NCI-H748 treated with DMSO at 0.1 percent for 48 hours (cell line): Measurements from ENCODE around the gene ZNF618.
"Not testable (repeated sequence)": the region's sequence is repeated elsewhere in the genome, so short reads cannot be mapped to it uniquely, and the experiment has no call there.

Experiments
- DNase-seq: peaks from one replicate; lab custom pipeline; 2025; lab: John Stamatoyannopoulos, UW

Gene ZNF618

GRCh38 chr9:114082763-114083412 lies 206.8 kb downstream of the ZNF618 start:
- DNase-seq: not testable (repeated sequence)

GRCh38 chr9:114083666-114084065 lies 207.6 kb downstream of the ZNF618 start:
- no peak for DNase-seq

- no peak for DNase-seq
Measured at GRCh38 chr9:114084282-114085073, 208.4 kb downstream of the ZNF618 start.

- DNase-seq: no peak
Measured at GRCh38 chr9:114085387-114085789, 209.3 kb downstream of the ZNF618 start.

DNA sequence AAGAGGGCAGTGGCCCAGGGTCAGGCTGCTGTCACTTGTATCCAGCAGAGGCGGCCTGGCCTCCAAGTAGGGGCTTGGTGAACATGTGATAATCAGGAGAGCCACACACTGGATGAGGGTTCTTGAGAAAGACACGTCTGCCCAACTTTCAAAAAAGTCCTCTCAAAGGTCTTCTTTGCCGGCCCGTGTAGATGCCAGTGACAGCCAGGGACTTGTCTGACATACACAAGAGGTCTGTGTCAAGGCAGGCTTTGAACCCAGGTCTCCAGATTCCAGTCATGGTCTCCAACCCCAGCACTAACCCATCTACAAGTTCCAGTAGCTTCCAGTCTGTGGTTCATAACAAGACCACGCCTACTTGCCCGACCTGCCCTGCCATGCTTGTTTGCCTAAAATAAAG lies 209.9 kb downstream of the ZNF618 start:
- no peak for DNase-seq

- DNase-seq: no peak
Measured at GRCh38 chr9:114086607-114087006, 210.5 kb downstream of the ZNF618 start.

DNA sequence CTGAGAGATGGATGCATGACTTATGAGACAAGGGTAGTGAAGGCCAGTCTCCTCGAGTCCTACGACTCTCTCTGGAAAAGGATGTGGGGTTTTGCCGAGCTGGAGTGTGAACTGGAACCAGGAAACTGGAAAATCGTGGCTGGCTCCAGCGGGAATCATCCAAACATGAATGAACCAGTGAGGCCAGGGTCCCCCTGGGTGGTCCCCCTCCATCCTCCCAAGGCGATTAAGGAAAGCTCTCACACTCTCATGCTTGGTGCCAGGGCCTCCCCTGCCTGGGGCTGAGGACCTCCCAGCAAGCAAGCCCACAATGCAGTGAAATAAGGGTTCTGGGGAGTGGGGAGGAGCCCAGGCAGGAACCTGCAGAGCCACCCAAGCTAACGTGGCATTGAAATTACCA lies 211.6 kb downstream of the ZNF618 start:
- DNase-seq: no peak

DNA sequence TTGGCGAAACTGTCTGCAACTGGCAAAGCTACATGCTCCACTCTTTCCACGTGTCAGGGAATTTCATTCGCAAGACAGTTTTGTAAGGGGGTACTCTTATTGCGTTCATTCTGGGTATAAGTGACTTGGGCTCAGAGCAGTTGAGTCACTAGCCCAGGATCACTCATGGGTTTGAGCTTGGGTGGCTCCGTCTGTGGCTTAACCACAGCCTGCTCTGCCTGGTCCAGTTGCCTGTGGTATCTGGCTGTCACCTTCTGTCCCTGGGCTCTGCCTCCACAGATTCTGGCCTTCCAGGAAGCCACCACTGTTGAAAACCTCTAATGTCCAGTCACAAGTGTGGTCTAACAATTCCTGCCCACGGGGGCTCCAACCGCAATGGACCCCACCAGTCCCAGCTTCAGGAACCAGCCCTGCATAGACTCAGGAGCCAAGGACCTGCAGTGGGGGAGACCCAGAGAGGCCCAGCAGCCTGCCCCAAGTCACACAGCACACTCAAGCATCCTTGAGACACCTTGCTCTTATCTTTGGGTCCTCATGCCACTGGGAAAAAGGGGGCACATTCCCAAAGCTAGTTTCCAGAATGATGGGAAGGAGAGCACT lies 212.6 kb downstream of the ZNF618 start:
- no peak for DNase-seq

- DNase-seq: no peak
Measured at GRCh38 chr9:114089206-114089840, 213.2 kb downstream of the ZNF618 start.

DNA sequence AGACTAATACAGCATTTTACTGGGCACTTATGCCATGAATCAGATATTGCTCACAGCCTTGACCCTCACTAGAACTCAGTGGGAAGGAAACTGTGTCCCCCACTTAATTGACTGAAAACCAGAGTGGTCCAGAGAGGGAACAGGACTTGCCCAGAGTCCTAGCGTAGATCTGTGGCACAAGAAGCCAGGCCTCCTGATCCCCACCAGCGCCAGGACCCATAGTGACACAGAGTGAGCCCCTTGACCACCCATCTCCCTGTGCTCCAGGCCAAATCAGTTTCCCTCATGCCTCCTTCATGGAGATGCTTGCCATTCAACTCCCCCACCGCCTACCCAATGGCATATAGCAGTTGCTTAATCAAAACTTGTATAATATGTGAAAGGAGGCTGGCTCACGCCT lies 214.7 kb downstream of the ZNF618 start:
- no peak for DNase-seq

DNA sequence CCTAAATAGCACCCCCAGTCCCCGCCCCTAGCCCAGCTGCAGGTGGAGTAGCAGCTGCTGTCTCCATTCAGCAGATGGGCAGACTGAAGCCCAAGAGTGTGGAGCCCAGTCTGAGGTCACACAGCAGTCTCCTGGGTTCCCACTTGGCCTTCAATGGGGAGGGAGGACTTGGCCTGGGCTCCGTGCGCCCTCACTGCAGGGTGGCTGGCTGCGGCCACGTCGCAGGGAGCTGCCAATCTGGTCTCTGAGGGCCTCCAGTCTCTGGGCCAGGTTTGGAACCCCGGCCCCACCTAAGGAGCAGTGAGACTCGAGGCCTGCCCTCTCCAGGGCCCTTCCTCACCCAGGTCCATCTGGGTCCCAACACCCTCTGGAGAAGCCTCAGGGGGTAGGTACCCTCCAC lies 215.6 kb downstream of the ZNF618 start:
- no peak for DNase-seq

DNA sequence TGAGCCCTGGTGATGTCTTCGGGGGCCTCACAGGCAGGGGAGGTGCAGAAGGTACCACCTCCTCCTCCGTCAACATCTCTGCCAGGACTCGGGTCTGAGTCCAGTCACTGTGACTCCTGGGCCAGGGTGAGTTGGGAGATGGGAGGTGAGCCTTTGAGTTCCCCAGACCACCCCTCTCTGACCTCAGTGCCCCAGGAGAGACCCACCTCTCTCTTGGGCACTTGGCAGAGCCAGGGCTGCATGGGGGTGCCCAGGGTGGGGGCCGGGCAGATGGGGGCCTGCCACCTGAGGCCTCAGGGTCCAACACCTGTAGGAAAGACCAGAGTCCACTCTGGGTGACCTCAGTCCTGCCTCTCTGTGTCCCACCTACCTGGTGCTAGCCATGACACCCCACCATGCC lies 216.2 kb downstream of the ZNF618 start:
- DNase-seq: no peak

DNA sequence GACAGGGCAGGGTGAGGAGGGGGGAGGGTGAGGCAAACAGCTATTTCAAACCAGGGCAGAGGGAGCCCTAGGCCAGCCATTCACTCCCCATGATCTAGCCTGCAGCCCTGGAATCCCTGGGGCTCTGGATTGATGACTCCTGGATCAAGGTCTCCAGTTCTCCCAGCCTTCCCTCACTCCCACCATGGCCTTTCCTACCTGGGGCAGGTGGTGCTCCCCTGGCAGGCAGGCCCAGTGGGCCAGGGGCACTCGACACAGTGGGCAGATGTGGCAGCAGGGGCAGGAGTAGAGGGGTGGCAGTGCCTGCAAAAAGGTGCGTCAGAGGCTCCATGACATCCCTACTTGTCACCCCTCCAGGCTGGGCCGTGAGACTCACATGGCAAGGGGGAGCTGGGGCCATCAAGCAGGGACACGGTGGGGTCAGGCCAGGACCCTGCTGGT lies 216.9 kb downstream of the ZNF618 start:
- DNase-seq: no peak

- no peak for DNase-seq
Measured at GRCh38 chr9:114093761-114094505, 217.8 kb downstream of the ZNF618 start.

GRCh38 chr9:114094971-114095370 lies 218.9 kb downstream of the ZNF618 start:
- no peak for DNase-seq

- no peak for DNase-seq
Measured at GRCh38 chr9:114096041-114096511, 220.0 kb downstream of the ZNF618 start.

GRCh38 chr9:114096866-114097612 lies 220.9 kb downstream of the ZNF618 start:
- no peak for DNase-seq

DNA sequence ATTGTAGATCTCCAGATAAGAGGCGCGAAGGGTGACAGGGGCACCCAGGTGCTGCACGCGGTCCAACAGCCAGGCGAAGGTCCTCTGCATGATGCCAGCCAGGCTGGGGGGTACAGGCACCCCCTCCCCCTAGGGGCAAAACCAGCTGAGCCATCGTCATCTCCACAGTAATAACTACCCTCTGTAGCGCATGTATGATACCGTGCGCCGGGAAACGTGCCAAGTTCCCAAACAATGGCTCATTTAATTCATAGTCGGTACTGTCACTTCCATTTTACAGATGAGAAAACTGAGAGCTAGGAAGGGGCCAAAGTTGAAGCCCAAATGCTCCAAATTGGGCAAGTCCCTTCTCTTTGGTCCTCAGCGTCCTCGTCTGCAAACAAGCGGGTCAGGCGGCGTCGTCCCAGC lies 221.5 kb downstream of the ZNF618 start:
- peak; percentile 38 for DNase-seq

DNA sequence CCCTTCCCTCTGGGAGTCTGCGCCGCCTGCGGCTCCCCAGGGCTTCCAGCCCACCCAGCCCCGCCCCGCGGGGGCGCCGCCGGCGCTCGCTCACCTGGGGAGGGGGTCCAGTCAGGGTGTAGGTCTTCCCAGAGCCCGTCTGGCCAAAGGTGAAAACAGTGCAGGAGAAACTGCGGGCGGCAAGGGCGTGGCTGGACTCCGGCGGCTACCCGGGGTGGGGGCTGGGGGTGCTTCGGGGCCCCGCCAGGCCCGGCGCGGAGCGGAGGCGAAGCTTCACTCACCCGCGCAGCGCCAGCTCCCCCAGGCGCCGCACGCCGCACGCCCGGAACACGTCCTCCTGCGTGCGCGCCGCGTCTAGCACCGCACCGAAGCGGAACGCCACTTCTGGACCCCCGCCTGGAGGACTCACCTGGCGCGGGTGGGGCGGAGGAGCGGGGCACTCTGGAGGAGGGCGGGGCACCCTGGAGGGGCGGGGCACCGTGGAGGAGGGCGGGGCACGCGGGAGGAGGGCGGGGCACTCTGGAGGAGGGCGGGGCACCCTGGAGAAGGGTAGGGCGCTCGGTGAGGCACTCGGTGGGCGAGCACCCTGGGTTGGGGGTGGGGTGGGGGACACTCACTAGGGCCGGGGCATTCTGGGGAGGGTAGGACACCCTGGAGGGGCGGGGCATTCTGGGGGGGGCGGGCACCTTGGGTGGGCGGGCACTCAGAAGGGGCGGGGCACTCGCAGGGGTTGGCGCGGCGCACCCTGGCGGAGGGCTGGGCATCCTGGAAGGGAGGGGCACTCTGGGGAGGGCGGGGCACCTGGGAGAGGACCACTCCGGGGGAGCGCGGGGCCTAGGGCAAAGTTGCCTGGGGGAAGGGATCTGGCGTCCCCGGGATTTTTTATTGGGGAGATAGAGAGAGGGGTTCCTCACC lies 222.2 kb downstream of the ZNF618 start:
- DNase-seq: peak; percentile 53
